HG02870 (cell line): ENCODE results near the gene ODAD4.
"Not testable (repeated sequence)": the region's sequence is repeated elsewhere in the genome, so short reads cannot be mapped to it uniquely, and the experiment has no call there.

Source experiments
- ATAC-seq: cut with Tn5 transposase; IDR thresholded peaks from one replicate; pipeline ENCODE4 v1.9.1; 2021; ENCODE audit warnings: mild to moderate bottlenecking, moderate library complexity; ENCODE audit not compliant: unreplicated experiment

The ODAD4 gene

GRCh38 chr17:41910701-41911391 is 19.6 kb upstream of the ODAD4 start:
- no peak for ATAC-seq

GRCh38 chr17:41912925-41913324 is 17.5 kb upstream of the ODAD4 start:
- ATAC-seq: no peak

DNA sequence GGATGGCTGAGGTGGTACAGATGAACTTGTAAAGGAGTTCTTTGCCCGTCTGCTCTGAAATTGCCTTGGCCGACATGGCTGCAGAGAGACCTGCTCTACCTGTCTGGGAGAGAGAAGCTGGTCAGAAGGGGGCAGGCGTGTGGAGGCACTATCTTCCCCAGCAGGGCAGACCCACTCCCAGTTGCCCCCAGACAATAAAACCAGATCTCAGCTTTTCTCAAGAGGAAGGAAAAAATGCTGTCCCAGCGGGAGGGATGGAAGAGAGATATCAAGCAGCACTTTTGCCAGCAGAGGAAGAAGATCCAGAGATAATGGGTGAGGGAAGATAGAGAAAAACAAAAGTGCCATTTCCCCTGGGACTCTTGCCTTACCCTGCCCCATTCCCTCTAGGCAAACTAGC is 16.6 kb upstream of the ODAD4 start:
- ATAC-seq: no peak

DNA sequence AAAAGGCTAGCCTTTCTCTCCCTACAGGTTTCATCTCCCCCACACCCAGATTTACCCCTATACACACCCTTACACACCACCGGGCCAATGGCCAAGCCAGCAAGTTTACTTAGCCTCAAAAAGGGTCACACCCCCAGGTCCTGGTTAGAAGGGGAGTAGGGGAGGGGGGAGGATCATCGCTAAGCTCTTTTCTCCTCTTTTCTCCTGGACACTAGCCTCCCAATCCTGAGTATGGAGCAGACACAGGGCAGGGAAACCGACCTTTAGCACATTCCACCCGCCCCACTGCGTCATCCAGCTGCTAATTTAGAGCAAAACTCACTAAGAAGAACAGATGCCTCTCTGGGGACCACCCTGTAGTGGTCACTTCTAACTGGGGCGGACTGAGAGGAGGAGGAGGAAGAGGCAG is 16.1 kb upstream of the ODAD4 start:
- ATAC-seq: no peak

- no peak for ATAC-seq
Observed at GRCh38 chr17:41915020-41915419, 15.4 kb upstream of the ODAD4 start.

DNA sequence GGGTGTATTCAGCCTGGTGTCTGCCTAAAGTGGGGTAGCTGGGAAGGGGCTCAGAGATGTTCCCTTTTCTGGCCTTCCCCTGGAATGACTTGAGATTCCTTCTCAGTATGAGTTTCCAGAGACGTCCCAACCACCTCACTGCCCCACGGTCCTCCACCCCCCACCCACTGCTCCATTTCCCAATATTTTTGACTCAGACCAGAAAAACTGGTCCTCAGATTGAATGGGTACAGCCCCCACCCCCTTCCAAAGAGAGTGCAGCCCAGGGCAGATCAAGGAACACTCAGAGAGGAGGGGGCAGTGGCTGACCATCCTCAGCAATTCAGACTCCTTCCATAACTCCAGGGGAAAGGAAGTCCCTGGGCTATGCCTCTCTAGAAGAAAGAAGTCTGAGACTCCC is 14.9 kb upstream of the ODAD4 start:
- ATAC-seq: no peak

- no peak for ATAC-seq
Observed at GRCh38 chr17:41917192-41917591, 13.2 kb upstream of the ODAD4 start.

DNA sequence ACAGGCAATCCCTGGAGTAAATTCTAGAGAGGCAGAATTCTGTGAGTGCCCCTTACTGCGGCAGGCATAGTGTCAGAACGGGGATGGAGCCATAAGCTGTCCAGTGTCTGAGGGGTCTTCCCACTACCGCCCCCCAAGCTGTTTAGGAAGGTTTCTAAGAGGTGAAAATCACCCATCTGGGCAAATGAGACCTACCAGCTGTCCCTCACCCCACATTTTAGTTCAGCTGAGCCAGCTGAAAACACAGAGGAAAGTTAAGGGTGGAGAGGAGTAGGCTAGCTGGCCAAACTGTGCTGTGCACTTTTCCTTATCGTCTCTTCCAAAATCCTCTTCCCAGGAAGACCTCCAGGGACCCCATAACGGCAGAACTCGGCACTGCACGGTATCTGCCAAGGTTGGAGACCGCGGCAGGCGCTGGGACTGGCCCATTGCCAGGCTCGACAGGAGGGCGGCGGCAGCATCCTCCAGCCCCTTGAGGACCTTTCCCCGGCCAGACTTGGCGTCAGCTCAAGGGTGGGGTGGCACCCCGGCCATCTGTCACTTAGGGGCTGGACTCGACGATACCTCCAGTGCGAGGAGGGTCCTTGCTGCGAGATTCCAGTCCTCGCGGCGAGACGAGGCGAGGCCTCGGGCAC is 12.6 kb upstream of the ODAD4 start:
- no peak for ATAC-seq

- ATAC-seq: peak; percentile 89
Observed at GRCh38 chr17:41918314-41919164, 11.9 kb upstream of the ODAD4 start, which contains the start of gene ACLY. Gene ACLY (minus strand): TSS chr17:41918951. CDS start chr17:41913873, 5,078 bp downstream.

- no peak for ATAC-seq
Observed at GRCh38 chr17:41919165-41919817, 11.1 kb upstream of the ODAD4 start.

GRCh38 chr17:41919840-41920579 is 10.4 kb upstream of the ODAD4 start:
- no peak for ATAC-seq

- ATAC-seq: no peak
Observed at GRCh38 chr17:41920580-41920955, 9.8 kb upstream of the ODAD4 start.

- no peak for ATAC-seq
Observed at GRCh38 chr17:41925991-41926590, 4.3 kb upstream of the ODAD4 start.

DNA sequence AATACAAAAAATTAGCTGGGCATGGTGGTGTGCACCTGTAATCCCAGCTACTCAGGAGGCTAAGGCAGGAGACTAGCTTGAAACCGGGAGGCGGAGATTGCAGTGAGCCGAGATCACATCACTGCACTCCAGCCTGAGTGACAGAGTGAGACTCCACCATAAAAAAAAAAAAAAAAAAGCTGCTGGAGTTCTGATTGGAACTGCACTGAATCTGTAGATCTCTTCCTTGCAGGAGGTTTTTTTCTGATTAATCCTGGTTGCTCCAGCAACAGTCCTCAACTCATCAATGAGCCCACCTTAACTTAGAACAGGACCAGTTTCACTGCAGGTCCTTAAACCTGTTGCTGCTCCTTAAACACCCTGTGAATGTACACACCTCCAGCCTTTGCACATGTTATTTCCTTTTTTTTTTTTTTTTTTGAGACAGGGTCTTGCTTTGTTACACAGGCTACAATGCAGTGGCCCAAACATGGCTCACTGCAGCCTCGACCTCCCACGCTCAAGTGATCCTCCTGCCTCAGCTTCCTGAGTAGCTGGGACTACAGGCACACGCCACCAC is 1.6 kb upstream of the ODAD4 start:
- ATAC-seq: no peak

- ATAC-seq: peak; percentile 17
Observed at GRCh38 chr17:41930833-41931156, 378 bp downstream of the ODAD4 start.

- ATAC-seq: not testable (repeated sequence)
Observed at GRCh38 chr17:41931715-41932114, 1.3 kb downstream of the ODAD4 start.

DNA sequence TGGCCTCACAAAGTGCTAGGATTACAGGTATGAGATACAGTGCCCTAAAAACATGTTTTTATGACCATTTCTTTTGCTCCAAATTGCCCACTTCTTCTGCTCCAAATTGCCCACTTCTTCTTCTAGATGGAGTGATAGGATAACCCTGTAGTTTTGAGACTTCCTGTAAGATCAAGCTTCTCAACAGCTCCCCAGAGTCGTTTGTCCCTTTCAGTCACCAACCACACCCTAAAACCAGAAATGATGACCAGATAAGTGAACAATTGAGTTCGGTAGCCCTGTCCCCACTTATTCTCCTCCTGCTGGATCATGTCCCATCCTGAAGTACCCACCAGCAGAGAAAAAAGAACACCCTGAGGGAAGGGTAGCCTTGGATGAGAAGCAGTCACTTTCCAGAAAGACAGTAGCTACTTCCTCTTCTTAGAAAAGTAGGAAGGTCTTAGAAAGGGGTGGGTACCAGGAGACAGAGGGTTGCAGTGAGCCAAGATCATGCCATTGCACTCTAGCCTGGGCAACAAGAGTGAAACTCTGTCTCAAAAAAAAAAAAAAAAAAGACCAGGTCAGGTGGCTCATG is 2.5 kb downstream of the ODAD4 start:
- ATAC-seq: no peak

DNA sequence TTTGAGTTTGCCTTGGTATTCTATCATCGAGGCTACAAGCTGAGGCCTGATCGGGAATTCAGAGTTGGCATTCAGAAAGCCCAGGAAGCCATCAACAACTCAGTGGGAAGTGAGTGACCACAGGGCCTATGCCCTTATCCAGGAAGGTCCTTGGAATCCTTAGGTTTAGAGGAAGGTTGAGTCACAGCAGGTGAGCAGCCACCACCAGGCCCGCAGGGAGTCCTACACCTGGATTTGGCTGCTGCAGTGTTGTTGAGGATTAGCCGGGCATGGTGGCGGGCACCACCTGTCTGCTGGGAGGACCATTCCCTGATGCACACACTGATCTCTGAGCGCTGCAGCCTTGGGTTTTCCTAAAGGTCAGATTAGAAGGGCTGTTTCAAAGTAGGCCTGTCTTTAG is 5.2 kb downstream of the ODAD4 start:
- ATAC-seq: no peak
